HG03342 (cell line): ENCODE measurements around the gene CCDC78.
"Not testable (repeated sequence)": the region's sequence is repeated elsewhere in the genome, so short reads cannot be mapped to it uniquely, and the experiment has no call there.

Experiments used
- ATAC-seq: cut with Tn5 transposase; IDR thresholded peaks from one replicate; pipeline ENCODE4 v1.9.1; 2021; ENCODE audit warnings: mild to moderate bottlenecking, moderate library complexity; ENCODE audit not compliant: unreplicated experiment

Gene CCDC78

GRCh38 chr16:714079-714478, 12.2 kb downstream of the CCDC78 start:
- no peak for ATAC-seq

- not testable (repeated sequence) for ATAC-seq
These were observed 13.4 kb downstream of the CCDC78 start for GRCh38 chr16:712740-713250.

- ATAC-seq: no peak
These were observed 14.5 kb downstream of the CCDC78 start for GRCh38 chr16:711548-712320.

GRCh38 chr16:711084-711483, 15.2 kb downstream of the CCDC78 start:
- ATAC-seq: no peak

- ATAC-seq: no peak
These were observed 15.7 kb downstream of the CCDC78 start for GRCh38 chr16:710500-711075.

- no peak for ATAC-seq
These were observed 16.4 kb downstream of the CCDC78 start for GRCh38 chr16:709566-710499.

- ATAC-seq: no peak
These were observed 17.3 kb downstream of the CCDC78 start for GRCh38 chr16:708959-709358.

GRCh38 chr16:708019-708418, 18.2 kb downstream of the CCDC78 start:
- no peak for ATAC-seq

- no peak for ATAC-seq
These were observed 19.1 kb downstream of the CCDC78 start for GRCh38 chr16:707062-707538.

GRCh38 chr16:706189-707061, 19.8 kb downstream of the CCDC78 start:
- ATAC-seq: no peak

GRCh38 chr16:705431-706188, 20.6 kb downstream of the CCDC78 start, which contains the start of gene FBXL16:
Gene FBXL16 (minus strand): TSS chr16:705801. CDS start chr16:697405, 8,396 bp downstream.
- ATAC-seq: no peak

GRCh38 chr16:704552-705380, 21.5 kb downstream of the CCDC78 start:
- ATAC-seq: no peak

- no peak for ATAC-seq
These were observed 22.2 kb downstream of the CCDC78 start for GRCh38 chr16:704047-704446.

GRCh38 chr16:703406-703805, 22.8 kb downstream of the CCDC78 start:
- no peak for ATAC-seq

GRCh38 chr16:702341-702740, 23.9 kb downstream of the CCDC78 start:
- no peak for ATAC-seq

- ATAC-seq: no peak
These were observed 25.3 kb downstream of the CCDC78 start for GRCh38 chr16:700684-701584.

- no peak for ATAC-seq
These were observed 27.2 kb downstream of the CCDC78 start for GRCh38 chr16:698911-699671.
